HG02970 (cell line): ENCODE results near the gene PTPRD.

ENCODE experiments used
- ATAC-seq: cut with Tn5 transposase; IDR thresholded peaks from one replicate; pipeline ENCODE4 v1.9.1; 2021; ENCODE audit warnings: mild to moderate bottlenecking, moderate library complexity, moderate number of reproducible peaks; ENCODE audit not compliant: unreplicated experiment, low FRiP score

Gene PTPRD

DNA sequence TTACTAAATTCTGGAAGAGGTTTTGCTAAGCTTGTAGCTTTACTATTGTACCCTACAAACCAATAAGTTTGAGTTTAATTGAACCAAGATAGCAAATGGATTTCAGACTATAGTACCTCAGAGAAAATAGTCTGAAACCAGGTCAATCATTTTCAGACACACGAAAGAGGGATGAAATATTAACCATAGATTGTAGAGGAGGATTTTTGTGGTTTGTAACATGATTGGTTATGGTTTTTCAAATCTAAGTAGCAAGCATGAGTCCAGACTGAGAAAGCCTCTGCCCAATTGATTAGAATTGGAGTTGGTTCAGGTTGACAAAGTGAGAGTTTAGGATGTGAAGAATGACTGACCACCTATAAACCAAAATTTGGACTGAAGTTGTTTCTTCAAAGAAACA lies 2250.6 kb downstream of the PTPRD start:
- peak; percentile 48 for ATAC-seq

DNA sequence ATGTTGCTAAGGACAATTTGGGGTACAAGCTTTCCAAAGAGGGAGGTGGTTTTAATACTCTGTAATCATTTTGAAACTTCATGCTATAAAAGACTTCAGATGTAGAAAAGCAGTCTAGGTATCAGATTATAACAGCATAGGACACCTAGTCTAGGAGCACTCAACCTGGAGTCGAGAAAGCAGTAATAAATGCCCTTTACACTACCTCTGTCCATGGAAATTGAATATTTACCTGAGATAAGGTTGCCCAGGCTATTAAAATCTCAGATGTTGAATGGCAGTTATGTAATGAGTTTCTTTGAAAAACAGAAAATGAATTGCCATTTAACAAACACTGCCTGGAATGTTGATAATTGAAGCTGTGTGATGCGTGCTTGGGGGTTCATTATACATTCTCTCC lies 2251.4 kb downstream of the PTPRD start:
- ATAC-seq = no peak

DNA sequence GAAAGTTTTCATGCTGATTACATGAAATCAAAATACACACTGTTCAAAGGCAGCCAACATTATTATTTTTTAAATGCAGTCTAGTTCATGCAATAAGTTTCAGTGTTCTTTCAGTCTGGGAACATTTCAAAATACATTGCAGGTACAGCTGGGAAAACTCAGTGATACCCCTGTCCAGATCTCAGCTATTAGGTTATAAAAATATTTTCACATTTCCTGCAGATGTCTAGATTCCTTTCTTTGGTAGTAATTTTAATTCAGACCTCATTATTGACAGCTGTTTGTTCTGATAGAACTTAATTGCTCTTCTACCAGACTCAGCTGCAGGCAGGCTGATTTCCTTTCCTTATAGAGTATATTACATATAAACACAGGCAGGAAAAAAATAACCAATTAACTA lies 2256.4 kb downstream of the PTPRD start:
- no peak for ATAC-seq

DNA sequence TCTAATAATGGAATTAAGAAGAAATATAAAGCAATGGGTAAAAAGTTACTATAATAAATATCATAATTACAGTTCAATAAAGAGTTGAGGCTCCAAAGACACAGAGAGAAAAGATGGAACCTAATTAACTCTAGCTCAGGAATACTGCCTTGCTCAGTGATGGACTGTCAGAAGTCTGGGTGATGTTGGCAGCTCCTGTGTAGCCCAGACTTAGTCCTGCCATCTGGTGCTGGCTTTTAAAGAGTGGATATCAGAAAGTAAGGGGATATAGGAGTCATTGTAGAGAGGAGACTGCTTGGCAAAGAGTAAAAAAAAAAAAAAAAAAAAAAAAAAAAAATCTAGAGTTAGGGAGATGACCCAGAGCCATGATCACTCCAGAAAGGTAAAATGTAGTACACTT lies 2261.4 kb downstream of the PTPRD start:
- no peak for ATAC-seq

DNA sequence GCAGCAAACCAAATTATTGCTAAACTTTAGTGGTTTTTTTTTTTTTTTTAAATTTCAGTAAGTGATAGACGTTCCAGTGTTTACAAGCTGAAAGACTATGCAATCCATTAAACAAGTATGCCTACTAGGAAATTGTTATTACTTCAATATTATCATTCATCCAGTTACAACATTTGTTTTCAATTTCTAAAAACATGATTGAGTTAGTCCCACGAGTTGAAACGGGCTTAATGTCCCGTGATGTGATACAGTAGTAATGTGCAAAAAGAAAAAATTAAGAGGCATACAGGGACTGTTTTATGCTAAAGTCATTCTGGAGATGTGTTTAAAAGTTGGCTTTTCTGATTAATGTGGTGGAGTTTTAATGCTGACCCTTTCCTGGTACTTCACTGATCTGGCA lies 2262.9 kb downstream of the PTPRD start:
- ATAC-seq = no peak

DNA sequence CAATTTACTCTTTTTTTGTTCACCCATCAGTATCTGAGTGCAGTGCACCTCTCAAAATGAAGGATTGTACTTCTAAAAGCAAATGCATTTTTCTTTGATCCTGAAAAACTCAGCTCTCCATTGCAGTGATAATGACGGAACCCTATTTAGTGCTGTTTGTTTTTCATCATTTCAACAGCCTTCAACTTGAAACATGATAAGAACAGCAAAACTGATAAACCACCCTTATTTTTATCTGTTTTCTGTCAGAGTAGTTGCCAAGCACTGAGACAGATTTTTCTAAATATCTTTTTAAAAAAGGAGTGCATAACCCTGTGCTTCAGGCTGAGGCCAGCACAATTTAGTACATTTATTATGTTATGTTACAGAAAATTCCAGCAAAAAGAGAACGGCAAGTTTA lies 2263.4 kb downstream of the PTPRD start:
- ATAC-seq = no peak

DNA sequence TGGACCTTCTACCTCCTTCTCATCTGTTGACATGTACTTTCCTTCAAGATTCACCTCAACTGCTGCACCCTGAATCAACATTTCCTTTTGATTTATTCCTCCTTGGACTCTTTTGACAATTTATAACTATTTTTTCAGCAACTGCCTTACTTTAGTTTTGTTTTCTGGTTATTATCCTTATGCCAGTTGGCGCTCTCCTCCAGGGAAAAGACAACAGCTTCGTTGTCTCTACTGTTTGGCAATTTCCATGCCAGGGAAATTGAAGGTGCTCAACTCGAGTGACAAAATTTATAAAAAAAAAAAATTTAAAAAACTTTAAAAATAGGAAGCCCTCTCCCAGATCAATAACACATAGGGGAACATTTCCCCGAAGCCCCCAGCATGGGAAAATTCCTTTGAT lies 2264.0 kb downstream of the PTPRD start:
- ATAC-seq = no peak

DNA sequence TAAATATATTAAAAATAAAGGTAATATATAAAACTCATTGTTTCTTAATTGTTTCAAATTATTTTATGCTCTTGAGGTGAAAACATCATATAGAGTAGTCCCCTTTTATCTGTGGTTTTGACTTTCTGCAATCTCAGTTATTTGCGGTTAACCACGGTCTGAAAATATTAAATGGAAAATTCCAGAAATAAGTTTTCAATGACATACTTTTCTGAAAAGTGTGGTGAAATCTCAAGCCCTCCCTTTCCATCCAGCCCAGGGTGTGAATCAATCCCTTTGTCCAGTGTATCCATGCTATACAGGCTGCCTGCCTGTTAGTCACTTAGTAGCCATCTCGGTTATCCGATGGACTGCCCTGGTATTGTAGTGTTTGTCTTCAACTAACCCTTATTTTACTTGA lies 2266.5 kb downstream of the PTPRD start:
- no peak for ATAC-seq

DNA sequence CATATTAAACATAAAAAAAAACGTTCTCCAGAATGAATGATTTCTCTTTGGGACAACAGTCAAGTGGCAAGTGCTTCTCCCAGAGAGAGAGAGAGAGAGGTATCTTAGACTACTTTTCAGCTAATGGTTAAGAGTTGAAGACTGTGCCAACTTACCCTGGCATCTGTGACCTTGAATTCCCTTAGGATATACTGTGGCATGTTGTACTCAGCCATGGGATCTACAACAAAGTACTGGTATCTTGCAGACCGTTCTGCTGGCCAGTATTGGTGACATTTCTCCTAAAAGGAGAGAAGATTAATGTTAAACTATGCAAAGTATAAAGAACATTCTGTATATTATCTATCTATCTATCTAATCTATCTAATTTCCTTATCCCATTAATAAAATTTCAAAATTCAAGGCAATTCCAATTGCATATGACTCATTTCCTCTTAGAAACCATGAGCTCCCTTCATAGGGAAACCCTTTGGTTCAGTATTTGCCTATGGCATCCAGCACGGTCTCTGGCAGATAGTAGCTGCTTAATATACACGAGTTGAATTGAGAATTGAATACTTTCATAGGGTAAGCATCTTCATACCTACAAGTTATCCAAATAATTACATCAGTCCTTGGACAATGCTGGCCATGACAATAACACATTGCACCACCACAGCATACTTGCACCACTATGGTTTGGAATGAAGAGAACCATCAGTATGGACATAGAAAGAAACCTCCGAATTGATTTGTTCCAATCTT lies 2273.9 kb downstream of the PTPRD start:
- ATAC-seq = no peak

DNA sequence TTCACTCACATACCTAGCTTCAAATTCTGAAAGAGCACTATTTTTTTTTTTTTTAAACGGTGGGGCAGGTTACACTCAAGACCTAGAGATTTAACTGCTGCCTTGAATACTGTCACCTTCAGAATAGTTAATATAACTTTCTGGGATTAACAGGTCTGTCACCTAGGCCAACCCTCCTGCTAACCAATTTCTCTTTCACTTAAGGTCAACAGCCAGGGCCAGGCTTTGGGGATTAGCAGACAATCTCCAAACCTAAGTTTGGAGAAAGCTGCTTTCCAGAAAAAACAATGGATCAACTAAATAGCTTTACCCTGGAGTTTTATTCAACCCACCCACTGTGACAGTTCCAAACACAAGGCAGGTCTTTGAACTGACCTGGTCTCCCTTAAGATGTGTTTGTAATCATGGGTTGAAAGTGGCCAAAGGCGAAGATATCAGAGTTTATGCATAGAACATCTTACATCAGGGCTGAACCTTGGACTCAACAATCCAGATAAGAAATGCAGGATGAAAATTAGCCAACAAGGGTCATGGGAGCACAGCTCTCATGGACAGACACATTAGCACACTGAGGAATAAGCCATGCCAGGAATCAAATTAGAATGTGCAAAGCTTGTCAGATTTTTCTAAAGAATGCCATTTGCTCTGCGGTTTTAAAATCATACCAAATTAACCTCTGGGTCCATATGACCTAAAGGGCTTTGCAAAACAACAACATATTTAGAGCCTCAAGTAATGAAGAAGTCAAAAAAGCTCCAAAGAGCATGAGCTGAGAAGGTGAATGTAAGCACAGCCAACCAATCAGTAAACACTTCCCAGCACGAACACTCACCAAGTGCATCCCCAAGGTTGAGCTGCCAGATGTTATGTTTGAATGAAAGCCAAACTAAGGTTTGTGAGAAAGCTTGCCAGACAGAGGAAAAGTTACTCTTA lies 2274.7 kb downstream of the PTPRD start:
- no peak for ATAC-seq

DNA sequence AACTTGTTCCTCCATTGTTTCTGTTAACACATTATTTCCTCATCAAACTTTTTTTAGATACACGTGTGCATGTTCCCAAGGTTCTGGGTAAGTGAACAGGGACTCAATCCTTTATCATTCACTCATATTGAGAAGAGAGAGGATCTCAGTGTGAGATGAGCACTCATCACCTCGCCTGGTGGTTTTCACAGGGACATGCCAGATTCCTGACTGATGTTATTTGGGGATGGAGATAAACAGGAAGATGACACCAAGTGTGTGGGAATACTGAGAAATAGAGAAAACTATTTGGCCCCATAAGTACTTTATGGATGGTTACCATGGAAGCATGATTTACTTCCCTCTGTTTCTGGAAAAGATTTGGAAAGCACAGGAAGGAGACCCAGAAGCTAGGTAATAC lies 2279.9 kb downstream of the PTPRD start:
- no peak for ATAC-seq

DNA sequence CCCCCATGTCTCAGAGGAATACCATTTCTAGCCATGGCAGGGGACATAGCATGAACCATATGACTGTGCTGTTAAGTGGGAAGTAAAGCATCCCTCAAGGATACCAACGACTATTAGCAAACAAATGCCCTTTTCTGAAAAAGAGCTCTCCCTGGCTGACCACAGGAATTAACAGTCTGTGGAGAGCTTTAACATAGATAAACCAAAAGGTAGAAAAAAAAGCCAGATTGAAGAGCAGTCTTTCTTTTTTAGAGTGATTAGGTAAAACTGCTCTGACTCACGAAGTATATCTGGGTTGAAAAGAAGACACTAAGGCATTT lies 2280.5 kb downstream of the PTPRD start:
- no peak for ATAC-seq

DNA sequence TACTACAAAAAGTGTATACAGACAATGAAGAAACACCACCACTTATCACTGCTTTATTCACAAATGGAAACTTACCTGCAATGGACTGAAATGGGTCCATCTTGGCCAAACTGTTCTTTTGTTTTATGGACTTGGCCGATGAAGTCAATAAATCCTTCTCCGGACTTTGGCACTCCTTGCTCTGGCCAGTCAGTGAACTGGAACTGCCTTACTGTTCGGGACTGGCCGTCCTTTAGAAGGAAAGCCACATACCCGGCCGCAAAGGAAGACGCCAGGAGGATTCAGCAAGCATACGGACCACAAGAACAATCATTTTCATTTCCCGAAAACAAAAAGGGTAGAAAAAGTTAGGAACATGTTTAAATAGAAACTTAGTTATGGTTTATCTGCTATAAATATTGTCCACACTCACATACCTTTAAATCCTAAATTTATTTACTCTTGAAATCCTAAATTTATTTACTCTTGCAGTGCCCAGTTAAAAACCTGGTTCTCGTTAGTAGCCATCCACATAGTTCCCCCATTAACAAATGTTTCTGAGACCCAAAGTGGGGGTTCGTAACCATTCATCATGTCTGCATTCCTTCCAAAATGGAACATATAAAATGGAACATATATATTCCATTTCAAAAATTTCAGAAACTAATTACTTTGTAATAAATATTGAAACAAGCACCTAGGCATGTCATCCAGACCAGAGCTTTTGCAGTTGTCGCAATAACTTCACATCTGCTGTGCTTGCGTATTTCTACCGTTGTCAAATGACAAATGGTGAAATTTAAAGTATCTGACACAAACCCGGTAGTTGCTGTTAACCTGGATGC lies 2281.1 kb downstream of the PTPRD start:
- no peak for ATAC-seq

DNA sequence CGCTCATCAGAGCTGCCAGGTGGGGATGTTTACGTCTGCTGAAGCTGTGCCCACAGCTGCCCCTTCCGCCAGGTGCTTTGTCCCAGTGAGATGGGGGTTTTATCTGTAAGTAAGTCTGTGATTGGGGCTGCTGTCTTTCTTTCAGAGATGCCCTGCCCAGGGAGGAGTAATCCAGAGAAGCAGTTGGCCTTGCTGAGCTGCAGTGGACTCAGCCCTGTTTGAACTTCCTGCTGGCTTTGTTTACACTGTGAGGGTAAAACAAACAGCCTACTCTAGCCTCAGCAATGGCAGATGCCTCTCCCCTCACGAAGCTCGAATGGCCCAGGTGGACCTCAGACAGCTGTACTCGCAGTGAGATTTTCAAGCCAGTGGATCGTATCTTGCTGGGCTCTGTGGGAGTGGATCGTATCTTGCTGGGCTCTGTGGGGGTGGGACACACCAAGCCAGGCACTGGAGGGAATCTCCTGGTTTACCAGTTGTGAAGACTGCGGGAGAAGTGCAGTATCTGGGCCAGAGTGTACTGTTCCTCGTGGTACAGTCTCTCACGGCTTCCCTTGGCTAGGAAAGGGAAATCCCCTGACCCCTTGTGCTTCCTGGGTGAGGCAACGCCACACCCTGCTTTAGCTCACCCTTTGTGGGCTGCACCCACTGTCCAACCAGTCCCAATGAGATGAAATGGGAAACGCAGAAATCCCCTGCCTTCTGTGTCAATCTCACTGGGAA lies 2283.1 kb downstream of the PTPRD start:
- ATAC-seq = no peak

DNA sequence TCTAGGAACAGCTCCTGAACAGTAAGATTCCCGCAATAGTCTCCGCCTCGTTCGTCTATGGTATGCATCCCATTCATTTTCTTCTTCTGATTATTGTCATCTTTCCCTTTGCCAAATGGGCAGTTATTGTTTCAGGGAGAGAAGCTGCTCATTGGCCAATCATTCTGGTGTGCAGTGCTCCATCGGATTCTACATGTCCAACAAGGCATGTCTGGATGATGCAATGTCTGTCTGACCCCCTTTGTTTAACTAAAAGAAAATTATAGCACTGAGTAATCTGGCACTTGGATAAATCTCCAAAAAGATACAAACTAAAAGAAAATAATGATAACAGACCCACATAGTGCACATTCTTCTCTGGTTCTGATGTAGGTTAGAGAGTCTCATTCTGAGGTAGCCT lies 2297.6 kb downstream of the PTPRD start:
- ATAC-seq = no peak

DNA sequence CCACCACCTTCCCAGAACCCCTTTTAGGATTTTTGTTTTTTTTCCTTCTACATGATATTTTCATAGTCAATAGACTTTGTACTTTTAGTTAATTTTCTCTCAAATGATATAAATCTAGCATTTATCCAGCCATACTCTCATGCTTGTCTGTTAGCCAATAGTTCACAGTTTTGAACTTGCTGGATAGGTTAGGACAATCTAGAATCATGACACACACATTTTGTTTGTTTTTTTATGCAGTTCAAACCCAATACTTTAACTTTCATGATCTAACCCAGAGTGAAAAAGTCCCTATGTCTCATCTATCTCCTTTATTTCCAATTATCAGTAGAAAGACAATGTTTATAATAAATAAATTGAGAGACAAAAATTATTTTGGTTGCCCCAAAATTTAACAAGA lies 2303.5 kb downstream of the PTPRD start:
- no peak for ATAC-seq

DNA sequence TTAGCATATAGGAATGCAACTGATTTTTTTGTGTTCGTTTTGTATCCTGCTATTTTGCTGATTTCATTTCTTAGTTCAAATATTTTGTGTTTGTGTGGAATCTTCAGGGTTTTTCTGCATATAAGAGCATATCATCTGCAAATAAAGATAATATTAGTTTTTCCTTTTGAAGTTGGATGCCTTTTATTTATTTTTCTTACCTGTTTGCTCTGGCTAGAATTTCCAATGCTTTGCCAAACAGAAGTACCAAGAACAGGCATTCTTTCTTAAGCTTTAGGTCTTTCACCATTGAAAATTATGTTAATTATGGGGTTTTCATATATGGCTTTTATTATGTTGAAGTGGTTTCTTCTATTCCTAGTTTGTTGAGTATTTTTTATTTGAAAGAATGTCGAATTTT lies 2308.1 kb downstream of the PTPRD start:
- ATAC-seq = no peak

DNA sequence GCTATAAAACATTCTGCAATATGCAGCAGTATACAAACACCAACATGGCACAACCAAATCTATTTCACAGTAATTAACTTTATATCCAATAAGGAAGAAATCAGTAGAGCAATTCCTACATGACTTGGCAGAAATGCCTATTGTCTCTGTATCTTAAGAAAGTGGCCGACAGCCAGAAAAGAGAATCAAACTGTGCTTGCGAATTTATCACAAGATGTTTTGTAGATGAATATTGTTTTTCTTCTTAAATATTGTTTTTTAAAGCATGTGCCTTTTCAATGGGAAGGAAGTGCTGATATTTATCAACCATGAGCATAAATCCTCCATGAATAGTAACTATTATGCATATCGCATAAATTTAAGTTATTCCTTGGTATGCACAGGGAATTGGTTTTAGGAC lies 2311.5 kb downstream of the PTPRD start:
- no peak for ATAC-seq

DNA sequence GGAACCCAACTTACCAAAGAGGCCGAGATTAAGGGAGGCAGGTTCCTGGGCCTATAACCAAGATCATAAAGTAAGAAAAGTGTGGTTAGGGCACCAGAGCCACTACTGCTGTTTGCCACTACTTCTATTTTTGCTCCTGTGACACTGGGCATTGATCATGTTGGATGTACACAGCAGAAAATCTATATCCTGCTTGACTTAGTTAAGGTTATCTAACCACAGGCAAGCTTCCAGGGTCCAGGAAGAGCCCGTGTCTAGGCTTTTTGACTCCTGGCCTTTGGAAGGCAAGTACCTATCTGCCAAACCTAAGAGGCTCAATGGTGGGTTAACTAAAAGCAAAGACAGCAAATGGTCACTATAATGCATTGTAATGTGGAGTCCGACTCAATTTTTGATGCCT lies 2315.8 kb downstream of the PTPRD start:
- no peak for ATAC-seq

DNA sequence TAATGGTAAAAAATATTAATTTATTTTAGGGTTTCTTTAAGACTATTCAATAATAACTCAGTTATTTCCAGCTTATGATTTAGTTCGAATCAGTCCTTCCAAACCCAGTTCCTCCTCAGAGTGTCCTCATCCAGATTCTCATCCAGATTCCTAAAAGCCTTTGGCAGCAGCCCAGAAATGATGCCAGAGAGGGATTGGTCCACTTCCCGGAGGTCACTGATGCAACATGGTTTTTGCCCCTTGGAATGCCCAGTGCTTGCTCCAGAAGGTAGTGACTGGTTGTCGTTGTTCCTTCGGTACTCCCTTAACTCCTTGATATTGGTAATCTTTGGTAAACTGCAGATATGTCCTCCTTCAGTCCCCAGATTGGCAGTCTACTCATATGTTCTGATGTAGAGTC lies 2320.1 kb downstream of the PTPRD start:
- ATAC-seq = no peak

DNA sequence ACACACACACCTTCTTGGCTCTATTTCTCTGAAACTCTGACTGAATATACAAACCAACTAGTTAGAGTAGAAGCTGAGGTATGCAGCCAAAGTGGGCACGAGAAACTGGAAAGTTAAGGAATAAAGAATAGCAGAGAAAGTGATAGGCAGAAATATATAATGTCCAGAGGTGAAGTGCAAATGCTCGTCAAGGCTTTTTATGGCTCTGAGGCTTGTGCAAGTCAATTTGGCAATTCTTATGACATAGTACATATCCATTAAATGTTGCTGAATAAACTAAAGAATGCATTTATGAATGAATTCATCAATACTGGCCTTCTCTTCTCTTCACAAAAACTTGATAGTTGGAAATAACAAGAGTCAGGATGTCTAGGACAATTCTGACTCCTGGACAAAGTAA lies 2323.1 kb downstream of the PTPRD start:
- no peak for ATAC-seq
